Cortex of kidney (tissue), 1 donor: ENCODE measurements around the gene ZSCAN20.

ENCODE experiments used
- DNase-seq: peaks from one replicate; lab custom pipeline; 2025; lab: John Stamatoyannopoulos, UW

Gene ZSCAN20

DNA sequence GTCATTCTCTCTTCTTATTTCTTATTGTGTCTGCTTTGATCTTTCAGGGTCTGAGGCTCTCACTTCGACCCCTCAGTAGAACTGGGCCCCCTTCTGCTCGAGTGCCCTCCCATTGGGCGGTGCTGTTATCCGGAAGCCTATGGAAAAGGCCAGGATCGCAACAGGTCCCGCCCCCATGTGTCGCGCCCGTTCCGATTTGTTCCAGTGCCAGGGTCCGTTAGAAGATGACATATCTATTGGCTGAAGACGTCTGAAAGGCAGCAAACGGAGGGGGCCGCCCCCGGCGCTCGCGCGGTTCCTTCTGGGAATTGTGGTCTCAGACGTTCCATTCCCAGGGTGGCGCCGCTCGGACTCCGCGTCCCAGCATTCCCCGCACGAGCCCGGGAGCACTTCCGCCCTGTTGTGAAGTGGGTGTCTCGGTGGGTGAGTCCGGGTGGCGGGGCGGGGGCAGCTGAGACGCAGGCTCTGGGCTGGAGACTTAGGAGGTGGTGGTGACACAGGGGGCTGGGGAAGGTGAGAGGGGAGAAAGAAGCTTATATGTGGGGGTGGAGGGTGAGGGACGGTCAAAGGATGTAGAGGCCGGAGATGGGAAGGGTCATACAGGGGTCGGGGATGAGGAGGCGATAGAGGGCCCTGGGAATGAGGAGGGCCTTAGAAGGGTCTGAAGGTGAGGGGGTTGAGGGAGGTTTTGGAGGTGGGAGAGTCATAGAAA, at the start of gene ZSCAN20:
Gene ZSCAN20, plus strand, starts transcription at position 377 of the 712 bp plus-strand sequence. CDS start 6,644 bp downstream, outside the sequence.
- peak; percentile 62 for DNase-seq

DNA sequence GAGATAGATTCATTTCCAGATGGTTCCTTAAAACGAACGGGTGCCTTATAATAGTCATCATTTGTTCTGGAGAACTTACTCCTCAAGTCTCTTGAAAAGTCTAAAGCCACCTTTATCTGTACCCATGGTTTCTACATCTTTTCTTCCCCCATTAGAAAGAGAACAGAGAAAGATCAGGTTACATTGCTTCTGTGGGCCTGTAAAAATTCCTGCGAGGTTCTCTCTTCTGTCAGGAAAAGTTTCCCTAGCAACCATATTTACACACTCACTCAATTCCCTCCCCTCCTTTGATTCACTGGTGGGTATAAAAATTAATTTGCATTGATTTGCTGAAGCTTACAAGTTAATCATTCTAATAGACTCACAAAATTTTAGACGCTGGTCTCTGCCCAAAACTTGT, 48.2 kb upstream of the ZSCAN20 start:
- DNase-seq = no peak

DNA sequence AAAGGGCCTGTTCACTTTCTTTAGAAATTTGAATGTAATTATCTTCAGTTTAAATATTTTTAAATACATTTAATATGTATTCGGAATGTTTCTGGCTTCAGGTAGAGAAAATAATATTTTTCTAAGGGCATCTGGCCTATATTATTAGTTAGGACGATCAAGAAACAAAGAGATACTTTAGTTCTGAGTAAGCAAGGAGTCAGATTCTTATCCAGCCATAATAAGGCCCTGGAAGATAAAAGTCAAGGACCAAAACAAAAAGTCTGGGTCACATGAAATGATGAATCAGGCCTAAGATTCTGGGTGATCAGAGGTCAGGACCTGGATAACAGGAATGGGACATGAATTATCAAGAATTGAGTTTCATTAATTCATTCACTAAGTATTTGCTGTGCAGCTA, 47.8 kb upstream of the ZSCAN20 start:
- no peak for DNase-seq

DNA sequence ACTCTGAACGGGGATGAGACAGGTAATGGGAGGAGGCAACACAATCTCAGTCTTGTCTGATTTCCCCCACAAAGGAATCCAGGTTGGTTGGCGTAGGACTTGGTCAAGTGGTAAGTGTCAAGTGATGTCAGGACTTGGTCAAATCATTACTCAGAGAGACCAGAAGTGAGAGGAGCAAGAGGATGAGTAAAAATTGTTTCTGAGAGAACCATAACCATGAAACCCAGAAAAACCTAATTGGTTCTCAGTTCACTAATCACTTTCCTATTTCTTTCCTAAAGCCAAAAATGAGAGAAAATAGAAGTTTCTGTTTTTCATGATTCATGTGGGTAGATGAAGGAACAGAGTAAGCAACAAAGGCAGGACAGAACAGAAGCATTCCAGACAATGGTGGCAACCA, 46.5 kb upstream of the ZSCAN20 start:
- no peak for DNase-seq

DNA sequence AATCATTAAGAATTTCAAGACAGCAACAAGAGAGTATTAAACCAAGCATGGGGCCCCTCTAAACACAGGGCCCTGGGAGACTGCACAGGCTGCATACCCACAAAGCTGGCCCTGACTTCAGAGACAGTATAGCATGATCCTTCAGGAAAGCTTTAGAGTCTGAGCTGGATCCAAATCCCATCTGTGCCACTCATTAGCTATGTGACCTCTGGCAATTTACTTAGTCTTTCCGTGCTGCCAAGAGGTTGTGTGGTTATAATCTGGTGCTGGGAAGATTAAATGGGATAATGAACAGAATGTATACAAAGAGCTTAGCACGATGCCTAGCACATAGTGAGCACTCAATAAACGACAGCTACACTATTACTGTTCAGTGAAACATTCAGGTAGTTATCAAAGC, 45.5 kb upstream of the ZSCAN20 start:
- no peak for DNase-seq

DNA sequence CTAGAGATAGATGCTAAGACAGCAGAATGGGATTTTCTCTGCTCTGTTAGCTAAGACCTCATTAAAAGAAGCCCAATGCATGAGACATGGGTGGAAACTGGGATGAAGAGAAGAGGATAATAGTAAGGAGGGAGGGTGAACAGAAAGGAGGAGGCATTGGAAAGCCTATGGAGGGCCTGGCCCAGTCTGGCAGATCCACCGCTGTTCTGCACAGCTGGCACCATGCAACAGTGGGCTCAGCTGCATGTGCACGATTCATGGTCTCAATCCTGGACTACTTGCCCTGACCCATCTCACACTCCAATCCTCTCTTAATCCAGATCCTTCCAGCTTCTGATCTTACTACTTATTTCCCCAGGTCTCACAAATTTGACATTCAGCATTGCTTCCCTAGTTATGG, 43.8 kb upstream of the ZSCAN20 start:
- no peak for DNase-seq

DNA sequence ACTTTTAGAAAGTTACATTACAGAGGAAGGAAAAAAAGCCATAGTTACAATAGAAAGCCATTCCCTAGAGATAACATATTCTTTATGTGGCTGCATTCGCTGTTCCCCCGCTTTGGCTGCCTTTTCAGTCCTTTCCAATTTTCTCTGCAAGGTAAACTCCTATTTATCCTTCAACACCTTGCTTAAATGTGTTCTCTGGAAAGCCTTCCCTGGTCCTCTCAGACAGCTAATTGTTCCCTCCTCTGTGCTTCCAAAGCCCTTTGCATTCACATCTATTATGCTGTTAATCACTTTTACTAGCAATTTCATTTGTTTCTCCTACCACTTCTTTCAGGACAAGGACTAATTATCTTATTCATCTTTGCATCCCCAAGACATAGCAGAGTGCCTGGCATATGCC, 43.1 kb upstream of the ZSCAN20 start:
- DNase-seq = no peak

DNA sequence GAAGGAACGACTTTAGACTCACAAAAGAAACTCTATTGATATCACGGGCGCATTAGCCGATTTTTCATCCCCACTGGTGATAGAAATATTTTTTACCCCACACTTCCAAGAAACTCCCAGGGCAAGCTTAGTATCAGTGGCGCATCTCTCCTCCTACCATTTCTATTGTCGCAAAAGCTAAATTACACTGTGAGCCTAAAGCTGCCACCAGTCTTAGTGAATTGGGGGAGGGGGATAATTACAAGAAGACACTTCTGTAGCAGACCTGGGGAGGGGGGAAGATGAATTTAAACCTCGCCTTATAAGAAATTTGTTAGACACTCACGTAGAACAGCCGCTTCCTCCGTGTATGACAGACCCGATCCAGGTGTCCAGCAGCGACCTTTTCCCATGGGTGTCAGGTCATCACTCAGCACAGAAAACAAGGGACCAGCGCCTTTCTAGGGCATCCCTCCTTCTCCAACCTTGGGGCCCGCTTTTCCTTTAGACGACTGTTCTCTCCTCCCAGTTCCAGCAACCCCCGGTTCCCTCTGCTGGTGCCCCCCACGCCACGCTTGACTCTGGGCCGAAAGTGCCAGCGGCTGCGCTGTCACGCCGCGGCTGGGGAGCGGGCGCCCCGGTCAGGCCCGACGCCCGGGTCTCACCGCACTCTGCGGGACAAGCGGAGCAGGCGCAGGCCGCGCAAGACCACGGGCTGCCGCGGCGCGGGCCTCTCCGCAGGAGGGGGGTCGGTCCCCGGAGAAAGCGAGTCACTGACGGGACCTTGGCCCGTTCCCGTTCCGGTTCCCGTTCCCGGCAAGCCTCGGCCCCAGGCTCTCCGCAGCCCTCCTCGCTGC, 42.4 kb upstream of the ZSCAN20 start:
- DNase-seq = no peak

DNA sequence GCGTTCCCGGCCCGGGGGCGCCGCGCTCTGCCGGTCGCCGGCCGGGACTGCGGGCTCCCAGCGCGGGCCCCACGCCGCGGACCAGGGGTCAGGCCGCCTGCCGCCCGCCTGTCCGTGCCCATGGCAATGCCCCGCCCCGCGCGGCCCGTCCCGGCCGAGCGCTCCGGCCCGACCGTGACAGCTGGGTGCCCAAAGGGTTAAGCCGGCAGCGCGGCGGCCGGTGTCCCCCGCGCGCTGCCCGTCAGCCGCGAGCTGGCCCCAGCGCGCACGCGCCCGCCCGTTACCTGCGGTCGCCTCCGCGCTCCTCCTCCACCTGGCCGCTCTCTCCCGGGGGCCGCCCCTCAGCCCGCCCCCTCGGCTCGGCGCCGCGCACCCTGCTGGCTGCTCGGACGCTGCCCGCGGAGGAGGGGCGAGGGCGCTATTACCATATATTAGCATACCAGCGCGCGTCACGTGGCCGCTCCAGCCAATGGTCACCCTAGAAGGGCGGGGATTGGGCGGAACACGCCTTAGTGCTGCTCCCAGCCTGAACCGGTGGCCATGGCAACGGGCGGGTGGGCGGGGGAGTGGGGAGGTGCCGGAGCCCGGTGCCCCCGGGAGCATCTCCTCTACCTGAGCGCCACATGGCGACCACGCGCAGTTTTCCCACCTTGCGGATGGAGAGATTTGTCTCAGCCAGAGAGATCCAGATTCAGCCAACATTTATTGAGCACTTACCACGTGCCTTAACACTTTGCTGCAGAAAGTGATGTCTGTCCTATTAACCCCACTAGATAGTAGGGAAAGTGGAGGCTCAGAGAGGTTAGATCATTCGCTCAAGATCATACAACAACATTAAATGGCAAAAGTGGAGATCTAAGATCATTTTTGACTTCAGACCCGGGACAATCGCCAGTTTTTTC, 41.5 kb upstream of the ZSCAN20 start, which contains the start of gene PHC2:
Gene PHC2, minus strand, starts transcription at position 404 of the 902 bp plus-strand sequence. CDS start 55,556 bp downstream, outside the sequence.
- DNase-seq = no peak

DNA sequence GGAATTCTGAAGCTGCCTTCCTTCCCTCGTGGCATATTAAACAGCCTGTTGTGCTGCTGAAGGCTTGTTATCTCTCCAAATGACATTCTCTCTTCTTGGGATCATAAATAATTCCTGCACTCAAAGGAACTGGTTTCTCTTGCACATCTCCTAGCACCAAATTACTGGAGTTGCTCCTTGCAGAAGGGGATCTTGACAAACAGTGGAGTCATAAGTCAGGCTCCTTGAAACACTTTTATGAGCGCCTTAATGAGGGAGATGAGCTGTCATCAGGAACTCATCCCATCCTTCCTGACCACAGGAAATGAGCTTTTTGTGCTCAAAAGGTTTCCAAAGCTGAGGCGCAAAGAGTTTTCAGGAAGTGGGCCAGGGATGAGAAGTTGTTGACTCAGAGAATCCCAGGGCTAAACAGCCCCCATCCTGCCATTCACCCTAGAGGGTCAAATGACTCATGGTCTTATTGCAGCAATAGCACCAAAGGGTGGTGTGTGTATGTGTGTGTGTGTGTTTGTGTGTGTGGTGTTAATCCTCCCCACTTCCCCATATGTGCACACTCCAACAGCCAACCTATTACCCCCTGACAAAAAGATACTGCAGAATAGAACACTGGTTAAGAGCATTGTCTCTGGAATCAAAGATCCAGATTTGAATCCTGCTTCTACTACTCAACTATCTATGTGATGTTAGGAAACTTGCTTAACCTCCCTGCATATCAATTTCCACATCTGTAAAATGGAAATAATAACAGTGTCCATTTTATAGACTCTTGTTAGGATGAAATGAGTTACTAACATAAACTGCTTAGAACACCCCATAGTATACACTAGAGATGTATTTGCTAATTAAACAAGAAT, 38.7 kb upstream of the ZSCAN20 start:
- no peak for DNase-seq

DNA sequence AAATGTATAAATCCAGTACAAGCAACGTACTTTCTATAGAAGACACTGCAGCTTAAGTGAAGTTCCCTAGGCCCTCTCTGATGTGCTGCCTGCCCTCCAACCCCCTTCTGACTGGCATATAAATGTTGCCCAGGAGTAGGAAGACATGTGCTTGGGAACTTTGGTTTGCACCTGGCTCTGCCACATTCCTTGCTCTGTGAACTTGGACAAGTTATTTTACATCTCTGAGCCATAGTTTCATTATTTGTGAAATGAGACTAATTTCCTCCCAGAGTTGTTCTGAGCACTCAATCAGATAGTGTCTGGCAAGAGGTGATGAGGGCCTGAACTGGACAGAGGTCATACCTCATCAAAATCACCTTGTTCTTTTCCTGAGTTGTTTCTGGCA, 38.1 kb upstream of the ZSCAN20 start:
- no peak for DNase-seq

DNA sequence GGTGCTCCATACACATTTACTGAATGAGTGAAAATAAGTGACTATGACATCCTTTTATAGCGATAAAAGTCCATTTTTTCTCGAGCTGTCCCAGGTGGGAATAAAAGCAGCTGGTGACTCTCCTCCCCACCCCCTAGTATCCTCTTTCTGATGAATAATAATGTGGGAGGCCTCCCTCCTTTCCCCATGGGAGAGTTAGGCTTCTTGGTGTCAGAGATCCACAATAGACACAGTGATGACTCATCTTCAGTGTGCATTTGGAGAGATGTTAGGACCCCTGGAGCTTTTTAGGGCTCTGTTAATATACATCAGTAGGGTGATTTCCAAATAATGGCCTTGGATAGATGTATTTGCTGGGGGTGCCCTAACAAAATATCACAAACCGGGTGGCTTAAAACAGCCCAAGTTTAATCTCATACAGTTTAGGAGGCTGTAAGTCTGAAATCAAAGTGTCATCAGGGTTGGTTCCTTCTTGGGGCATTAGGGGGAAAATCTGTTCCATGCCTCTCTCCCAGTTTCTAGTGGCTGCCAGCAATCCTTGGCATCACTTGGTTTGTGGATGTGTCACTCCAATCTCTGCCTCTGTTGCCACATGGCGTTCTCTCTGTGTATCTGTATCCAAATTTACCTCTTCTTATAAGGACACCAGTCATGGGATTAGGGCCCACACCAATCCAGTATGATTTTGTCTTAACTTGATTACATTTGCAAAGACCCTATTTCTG, 37.2 kb upstream of the ZSCAN20 start:
- DNase-seq = no peak

DNA sequence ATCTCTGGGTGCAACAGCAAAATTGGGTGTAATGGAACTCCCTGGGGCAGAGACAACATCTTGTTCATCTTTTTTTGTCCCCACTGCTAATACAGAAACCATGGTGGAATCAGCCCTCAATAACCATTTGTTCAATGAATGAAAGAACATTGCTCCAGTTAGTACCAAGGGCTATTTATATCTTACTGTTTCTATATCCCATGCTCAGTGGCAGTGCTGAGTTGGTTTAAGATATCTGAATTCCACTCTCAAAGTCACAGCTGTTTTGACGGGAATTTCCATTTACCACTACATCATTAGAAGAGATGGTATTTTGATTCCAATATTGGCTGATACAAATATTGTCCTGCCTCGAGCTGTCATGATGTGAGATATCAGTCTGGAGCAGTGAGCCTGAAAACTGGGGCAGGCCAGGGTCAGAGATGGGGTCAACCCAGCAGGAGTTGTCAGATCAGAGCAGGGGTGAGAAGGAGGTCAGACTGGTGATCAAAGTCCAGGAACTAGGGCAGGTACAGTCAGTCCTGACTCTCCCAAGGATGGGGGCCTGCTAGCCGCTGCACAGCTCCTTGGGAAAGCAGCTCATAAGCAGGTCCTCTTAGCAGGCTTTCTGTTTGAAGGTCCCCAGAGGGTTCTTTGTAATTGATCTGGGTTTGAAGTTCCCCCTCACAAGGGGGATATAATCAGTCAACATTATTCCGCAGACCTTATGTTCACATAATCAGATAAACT, 35.7 kb upstream of the ZSCAN20 start:
- no peak for DNase-seq

DNA sequence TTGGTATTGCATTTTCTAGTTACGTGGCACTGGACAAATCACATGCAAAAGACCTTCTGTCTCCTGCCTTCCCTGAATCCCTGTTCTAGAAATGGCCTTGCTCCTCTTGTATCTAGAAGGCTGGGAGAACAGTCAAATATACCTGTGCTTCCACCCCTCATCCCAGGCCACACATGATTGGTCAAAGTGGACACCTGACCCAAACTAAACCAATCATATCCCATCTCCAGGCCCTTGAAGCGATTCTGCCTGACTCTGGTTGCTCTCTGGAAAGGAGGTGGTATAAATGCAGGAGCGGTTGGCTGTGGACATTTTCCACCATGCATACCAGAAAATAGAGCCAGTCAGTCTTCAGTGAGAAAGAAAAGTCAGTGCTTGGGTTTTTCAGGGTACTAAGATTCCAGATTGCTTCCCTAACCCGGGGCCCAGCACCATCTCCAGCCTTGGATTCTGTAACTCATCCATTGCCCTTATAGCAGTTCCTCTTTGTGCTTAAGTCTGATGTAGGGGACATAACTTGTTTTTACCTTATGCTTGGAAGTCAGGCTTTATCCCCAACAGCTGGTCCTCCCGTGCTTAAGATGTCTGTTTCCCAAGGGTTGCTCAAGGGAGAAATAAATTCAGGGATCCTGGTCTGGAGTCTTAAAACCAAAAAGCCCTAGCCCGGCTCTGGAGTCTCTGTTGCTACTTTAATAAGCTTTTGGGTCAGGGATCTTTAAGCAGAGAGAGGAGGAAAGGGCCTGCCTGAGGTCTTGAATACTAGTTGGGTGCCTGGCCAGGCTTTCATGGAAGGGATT, 33.9 kb upstream of the ZSCAN20 start:
- no peak for DNase-seq

DNA sequence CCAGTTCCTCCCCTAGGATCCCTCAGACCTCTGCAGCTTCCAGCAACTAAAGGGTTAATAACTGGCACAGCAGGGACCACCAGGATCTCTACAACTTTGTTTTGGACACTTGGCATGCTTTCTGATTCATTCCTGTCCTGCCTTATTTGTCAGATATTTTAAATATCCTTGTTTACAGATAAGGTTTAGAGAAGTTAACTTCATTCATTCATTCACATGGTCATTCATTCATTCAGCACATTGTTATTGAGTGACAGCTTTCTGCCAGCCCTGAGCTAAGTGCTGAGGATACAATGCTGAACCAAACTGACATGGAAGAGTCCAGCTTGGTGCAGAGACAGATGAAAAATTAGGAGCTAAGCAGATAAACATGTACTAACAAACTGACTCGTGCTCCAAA, 32.8 kb upstream of the ZSCAN20 start:
- DNase-seq = no peak

DNA sequence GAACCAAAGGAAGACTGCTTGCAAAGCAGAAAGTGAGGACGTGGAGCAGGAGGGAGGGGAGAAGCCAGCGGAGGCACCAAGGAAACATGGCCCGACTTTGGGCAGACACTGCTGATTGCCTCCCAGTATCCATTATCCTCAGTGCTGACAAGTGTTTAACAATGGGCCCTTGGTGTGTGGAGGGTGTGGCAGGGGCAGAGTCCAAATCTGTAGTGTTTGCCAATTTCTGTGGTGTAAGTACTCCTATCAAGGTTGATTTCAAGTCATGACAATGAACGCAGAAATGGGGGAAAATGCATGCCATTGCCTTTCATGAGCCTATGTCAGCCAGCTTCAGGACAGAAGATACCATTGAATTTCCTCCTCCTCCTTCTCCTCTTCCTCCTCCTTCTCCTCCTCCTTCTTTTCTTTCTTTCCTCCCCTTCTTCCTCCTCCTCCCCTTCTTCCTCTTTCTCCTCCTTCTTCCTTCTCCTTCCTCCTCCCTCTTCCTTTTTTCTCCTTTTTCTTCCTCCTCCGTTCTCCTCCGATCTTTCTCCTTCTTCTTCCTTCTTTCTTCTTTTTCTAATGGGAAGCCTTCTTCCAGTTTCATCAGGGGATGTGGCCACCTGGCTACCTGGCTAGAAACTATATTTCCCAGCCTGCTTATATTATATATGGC, 31.2 kb upstream of the ZSCAN20 start:
- no peak for DNase-seq

DNA sequence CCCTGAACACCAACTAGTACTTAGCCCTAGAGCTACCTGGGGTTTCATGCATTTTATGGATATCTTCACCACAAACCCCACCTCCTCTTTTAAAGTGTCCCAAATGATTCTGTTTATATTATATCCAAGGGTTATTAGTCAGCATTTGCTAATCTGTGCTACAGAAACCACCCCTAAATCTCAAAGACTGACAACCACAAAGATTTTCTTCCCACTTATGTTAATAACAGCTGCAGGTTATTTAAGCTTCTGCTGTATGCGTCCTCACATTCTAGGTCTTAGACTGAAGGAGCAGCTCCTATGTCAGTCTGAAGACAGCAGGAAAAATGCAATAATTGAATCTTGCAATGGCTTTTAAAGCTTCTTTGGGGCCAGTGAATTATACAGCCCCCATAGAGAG, 30.3 kb upstream of the ZSCAN20 start:
- no peak for DNase-seq

DNA sequence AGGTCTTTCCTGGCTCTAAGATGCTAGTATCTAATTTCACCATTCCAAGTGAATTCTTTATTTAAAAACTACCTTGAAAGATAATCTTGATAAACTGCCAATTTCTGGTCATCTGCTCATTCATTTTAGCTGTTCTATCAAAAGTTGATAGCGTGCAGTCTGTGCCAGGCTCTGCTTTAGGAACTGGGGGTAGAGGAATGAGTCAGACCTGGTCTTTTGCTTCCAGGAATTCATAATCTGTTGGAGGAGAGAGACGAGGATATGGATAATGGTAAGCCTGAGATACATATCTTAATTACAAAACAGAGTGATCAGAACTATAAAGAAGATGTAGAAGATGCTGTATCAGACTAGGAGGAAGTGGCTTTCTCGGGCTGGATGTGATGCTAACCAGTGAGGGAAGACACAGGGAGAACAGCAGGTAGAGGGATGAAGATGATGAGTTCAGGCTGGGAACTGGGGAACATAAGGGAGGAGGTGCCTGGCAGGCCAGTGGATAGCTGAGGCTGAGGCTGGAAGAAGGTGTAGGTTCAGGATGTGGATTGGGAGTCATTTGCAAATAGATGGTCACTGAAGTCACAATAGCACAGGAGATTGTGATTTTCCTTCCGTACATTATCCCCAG, 29.3 kb upstream of the ZSCAN20 start:
- no peak for DNase-seq
